CD4-positive, alpha-beta T cell treated with Interleukin-2 at 100 ng/mL for 4 hours (primary cell): ENCODE measurements around the gene GPC2.
A peak's percentile ranks its signal among the peaks of the same experiment; 100 is the strongest.

Experiments used
- DNase-seq: peaks from one replicate; pipeline ENCODE4 v3.0.0-alpha.2; 2020; ENCODE audit warnings: low spot score

Gene GPC2

DNA sequence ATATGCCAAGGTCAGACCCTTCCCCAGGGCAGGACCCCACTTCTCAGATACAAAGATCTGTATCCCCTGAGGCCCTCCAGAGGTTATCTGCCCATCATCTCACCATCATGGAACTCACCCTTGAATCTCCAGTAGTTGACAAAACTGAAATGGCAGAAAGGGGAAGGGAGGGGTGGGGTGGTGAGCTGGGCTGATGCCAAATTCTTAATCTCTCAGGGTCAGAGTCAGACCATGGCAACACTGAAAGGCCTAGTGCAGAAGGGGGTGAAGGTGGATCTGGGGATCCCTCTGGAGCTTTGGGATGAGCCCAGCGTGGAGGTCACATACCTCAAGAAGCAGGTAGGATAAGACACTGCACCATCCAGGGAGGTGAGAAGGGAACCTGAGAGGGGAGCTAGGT lies 54.6 kb downstream of the GPC2 start:
- DNase-seq, result no peak

DNA sequence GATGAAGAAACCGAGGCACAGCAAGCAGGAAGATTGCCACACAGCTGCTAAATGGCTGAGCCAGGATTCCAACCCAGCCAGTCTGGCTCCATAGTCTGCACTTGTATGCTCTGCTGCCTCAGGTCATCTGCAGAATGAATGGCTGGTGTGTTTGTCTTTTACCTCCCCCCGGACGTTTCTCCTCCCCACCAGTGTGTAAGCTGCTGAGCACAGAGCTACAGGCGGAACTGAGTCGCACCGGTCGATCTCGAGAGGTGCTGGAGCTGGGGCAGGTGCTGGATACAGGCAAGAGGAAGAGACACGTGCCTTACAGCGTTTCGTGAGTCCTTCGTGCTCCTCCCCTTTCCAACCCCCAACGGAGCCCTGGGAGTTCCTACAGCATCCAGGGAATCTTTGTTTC lies 55.1 kb downstream of the GPC2 start:
- DNase-seq, result no peak

DNA sequence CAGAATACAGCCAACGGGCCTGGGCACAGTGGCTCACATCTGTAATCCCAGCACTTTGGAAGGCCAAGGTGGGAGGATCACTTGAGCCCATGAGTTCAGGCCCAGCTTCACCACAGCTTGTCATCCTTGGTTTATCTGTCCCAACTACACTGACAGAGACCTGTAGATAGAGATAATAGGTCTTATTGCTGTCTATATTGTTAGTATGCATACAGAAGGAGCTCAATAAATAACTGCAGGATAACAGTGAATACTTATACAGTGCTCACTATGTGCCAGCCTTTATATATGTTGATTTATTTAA lies 56.5 kb downstream of the GPC2 start:
- no peak for DNase-seq

DNA sequence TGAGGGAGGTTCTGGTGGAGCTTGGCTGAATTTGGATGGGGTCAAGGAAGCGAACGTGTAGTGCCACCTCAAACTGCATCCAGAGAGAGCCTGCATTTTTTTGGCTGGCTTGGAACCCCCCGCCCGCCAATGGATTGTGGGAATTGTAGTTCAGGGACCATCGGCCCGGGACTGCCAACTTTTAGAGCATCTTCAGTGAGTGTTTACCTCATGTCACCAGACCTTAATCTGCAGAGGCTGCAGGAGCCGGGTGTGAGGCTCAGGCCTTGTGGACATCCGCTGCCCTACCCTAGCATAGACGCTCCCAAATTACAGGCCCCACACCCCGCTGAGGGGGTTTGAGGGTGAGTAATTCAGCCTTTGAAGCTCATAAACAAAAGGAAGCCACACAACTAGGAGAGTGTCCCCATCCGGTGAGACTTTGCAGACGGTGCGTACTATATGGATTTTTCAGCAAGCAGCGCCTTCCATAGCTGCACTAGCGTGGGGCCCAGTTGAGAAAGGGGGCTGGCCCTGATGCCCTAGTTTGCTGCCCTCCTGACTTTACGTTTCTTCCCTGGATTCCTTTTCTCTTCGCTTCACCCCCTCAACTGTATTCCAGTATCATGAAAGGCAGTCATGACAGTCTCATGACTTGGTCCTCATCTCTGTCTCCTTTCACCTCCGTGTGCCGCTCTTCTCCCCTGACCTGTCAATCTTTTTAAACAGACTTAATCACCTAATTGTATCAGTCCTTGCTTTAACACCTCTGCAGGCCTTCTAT lies 57.0 kb downstream of the GPC2 start:
- DNase-seq, result peak; percentile 83
